Measurements from ENCODE around the gene LIPH.
"Not testable (repeated sequence)": the region's sequence is repeated elsewhere in the genome, so short reads cannot be mapped to it uniquely, and the experiment has no call there.

The LIPH gene

DNA sequence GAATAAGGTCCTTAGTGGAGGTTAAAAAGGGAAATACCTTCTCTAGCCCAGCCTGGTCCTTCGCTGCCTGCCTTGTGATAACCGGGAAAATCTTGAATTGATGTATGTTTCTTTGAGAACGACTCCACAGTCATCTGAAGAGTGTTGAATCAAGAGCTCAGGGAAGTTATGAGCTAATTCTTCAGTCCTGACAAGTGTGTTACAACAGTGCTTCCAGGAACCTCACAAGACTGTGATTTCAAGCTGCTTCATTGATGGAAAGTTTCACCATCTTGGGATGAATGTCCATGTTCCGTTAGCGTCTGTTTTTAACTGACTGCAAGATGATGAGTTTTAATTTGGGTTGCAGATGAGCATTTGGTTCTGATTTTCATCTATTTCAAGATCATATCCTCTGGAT is 66.0 kb downstream of the LIPH start:
- DNase-seq (ENCODE audit: low read depth), result no peak

DNA sequence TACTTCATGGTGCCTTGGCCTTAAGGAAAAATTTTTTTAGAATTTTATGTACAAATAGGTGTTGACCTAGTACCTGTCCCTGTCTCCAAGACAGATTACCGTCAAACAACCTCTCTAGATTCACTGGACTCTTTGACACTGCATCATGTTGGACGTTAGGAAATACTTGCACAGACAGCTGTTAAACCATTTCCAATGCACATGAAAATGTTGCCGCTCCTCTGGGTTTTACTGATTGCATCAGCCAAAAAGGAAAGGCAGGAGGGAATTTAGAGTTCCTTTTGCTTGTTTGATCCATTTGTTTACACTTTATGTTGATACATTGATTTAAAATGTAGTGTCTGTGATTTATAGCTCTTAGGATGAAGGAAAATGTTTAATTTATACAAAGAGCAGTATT is 68.1 kb downstream of the LIPH start:
- no peak for DNase-seq (ENCODE audit: low read depth)

DNA sequence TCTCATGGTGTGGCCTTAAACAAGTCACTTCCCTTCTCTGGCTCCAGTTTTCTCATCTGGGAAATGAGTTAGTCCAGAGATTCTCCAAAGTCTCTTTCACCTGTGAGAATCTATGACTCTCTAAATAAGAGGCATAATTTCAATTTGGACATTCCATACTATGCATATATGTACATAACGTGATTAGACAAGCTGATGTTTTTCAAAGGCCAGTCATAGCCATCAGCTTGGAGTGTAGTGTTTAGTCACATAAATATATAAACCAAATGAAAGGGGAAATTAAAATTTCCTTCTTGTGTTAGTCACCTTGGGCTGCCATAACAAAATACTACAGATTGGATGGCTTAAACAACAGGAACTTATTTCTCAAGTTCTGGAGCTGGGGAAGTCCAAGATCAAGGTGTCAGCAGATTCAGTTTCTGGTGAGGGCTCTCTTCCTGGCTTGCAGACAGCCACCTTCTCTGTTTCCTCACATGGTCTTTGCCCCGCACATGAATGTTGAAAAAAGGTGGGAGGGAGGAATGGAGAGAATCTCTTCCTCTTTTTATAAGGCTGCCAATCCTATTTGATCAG is 72.9 kb downstream of the LIPH start:
- no peak for DNase-seq (ENCODE audit: low read depth)

DNA sequence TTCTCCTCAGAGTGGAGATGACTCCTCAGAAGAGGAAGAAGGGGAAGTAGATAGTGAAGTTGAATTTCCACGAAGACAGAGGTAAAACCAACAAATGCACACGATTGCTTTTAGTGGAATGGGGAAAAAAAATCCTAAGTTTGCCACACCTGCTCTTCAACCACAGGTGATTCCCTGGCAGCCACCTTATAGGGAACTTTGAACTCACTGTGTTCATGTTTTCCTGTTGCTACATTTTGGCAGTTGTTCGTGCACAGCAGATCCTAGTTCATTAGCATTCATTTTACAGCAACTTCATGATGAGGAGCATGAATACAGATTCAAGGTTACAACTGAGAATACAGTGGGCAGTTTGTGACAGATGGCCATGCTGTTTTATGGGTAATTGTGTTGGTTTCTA is 75.1 kb downstream of the LIPH start:
- DNase-seq (ENCODE audit: low read depth), result no peak

DNA sequence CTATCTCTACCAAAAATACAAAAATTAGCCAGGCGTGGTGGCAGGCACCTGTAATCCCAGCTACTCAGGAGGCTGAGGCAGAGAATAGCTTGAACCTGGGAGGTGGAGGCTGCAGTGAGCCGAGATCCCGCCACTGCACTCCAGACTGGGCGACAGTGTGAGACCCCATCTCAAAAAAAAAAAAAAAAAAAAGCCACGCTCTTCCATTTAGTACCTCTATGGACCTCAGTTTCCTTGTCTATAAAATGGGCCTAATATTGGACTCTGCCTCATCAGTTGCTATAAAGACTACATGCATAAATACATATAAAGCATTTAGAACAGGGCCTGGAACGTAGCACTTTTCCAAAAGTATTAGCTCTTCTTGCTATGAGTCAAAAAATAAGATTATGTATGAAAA is 77.5 kb downstream of the LIPH start:
- not testable (repeated sequence) for DNase-seq (ENCODE audit: low read depth)

DNA sequence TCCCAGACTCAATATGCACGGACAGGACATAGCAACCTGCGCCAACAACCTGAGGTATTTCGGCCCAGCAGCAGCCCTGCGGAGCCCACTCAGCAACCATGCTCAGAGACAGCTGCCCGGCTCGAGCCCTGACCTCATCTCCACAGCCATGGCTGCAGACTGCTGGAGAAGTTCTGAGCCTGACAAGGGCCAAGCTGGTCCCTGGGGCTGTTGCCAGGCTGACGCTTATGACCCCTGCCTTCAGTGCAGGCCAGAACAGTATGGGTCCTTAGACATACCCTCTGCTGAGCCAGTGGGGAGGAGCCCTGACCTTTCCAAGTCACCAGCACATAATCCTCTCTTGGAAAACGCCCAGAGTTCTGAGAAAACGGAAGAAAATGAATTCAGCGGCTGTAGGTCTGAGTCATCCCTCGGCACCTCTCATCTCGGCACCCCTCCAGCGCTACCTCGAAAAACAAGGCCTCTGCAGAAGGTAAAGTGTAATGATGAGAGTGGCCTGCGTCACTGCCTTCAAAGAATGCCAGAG is 79.0 kb downstream of the LIPH start:
- no peak for DNase-seq (ENCODE audit: low read depth)

DNA sequence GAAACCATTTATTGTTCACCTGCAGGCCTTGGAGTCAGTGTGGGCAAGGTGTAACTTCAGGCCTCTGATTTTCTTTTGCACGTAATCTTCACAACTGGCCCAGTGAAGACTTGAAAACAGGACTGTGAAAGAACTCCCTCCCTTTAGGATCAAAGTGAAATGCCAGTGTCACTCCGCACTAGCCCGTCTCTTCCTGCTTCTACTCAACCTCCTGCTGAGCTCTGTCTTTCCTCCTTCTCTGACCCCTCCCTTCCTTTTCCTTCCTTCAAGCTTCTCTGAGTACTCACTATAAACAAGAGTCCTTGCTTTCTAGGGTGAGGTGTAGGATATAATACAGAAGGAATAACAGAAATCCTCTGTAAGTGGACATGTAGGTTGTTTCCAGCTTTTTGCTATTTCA is 82.1 kb downstream of the LIPH start:
- DNase-seq (ENCODE audit: low read depth), result no peak

DNA sequence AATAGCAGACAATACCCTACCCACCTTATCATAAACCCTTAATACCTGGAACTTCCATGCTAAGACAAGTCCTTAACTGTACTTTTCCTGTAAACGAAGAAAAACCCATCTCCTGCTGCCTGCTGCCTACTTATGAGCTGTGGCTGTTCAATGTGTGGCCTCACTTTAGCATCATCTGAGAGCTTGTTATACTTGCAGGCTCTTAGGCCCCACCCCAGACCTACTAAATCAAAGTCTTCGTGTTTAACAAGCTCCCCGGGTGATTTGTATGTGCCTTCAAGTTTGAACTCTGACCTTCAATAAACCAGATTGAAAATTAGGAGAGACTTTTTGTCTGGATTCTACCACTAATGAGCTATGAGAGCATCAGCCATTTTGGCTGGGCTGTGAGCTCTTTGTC is 82.8 kb downstream of the LIPH start:
- no peak for DNase-seq (ENCODE audit: low read depth)

DNA sequence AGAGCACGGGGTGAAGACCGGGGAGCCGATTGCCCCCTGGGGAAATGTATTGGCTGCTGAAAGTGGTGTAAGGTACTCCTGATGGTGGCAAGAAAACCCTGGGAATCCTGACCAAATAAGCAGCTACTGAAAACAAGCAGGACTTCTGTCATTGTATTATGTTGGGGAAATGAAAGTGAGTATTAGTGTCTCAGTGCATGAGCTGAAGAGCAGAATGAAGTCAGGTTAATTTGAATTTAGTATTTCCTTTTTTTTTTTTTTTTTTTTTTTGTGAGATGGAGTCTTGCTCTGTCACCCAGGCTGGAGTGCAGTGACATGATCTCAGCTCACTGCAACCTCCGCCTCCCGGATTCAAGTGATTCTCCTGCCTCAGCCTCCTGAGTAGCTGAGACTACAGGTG is 86.3 kb downstream of the LIPH start:
- not testable (repeated sequence) for DNase-seq (ENCODE audit: low read depth)

DNA sequence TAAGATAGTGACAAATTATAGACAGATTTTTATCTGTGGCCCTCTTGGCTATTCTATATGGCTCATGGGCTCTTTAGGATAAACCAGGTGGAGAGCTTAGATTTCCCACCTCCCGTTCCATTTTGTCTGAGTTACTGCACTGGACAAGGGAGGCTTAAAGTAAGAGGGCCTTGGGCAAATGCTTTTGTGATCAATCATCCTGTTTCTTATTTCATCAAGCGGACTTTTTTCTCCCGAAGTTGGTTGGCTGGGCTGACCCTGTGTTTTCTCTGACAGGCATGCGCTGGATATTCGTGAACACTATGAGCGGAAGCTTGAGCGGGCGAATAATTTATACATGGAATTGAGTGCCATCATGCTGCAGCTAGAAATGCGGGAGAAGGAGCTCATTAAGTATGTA is 86.9 kb downstream of the LIPH start:
- no peak for DNase-seq (ENCODE audit: low read depth)

DNA sequence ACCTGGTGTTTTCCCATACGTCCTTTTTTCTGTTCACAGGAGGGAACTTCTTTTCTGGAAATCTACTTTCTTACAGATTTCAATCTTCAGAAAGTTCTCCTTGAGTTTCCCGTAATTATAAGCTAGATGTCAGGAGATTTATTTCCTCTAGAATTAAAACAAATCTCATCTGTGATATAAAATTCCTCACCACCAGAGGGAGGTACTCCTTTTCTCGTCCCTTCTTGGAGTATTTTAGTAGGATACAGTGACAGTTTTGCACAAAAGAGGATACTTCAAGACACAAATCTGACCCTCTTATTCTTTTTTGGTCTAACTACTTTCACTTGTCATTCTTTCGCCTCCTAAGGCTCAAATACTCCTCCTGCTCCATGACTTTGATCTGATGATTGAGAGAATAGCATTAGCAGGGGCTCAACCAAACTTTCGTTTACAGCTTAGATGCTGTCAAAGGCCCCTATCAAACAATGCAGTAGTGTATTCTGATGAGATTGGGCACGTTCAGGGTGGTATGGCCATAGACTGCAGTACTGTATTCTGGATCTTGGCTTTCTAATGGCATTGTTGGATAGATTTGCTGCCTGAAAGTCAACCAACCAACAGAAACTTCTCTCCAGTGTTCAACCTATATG is 91.6 kb downstream of the LIPH start:
- DNase-seq (ENCODE audit: low read depth), result no peak

DNA sequence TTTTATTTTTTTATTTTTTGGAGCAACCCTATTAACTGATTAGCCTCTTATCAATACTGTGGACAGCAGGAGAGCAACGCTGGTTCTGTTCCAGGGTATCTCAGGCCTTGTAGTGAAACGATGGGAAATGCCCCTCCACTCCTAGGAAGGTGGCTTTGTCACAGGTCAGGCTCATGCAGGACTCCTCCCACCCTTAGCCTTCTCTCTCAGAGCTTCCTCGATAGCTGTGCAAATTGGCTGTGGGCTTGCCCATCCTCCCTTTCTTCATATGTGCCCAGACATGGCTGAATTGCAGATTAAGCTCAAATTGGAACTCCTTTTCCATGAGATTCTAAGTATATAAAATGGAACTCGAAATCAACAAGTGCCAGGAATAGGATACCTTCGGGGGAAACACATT is 92.1 kb downstream of the LIPH start:
- DNase-seq (ENCODE audit: low read depth), result no peak

DNA sequence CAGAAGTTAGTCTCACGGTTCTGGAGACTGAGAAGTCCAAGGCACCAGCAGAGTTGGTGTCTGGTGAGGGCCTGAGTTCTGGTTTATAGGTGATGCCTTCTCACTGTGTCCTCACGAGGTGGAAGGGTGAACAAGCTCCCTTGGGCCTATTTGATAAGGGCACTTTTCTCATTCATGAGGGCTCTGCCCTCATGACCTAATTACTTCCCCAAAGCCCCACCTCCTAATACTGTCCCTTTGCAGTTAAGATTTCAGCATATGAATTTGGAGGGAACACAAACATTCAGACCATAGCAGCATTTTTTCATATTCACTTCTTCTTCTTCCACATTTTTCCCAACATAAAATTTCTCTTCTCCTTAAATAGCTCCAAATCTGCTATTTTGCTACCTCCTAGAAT is 95.0 kb downstream of the LIPH start:
- DNase-seq (ENCODE audit: low read depth), result no peak
